ENCODE data around the gene CTDSP2.
"Not testable (repeated sequence)": the region's sequence is repeated elsewhere in the genome, so short reads cannot be mapped to it uniquely, and the experiment has no call there.

The CTDSP2 gene

DNA sequence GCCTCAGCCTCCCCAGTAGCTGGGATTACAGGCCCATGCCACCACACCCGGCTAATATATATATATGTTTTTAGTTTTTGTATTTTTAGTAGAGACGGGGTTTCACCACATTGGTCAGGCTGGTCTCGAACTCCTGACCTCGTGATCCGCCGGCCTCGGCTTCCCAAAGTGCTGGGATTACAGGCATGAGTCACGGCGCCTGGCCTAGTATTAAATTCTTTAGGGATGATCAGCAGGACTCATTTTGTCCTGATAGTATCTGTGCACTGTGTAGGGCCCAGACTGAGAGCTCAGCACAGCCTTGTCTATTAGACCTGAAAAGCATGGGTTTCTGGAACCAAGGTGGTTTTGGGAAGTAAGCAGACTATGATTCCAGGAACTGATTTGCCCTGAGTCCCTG lies 34.5 kb upstream of the CTDSP2 start:
- DNase-seq = not testable (repeated sequence)

DNA sequence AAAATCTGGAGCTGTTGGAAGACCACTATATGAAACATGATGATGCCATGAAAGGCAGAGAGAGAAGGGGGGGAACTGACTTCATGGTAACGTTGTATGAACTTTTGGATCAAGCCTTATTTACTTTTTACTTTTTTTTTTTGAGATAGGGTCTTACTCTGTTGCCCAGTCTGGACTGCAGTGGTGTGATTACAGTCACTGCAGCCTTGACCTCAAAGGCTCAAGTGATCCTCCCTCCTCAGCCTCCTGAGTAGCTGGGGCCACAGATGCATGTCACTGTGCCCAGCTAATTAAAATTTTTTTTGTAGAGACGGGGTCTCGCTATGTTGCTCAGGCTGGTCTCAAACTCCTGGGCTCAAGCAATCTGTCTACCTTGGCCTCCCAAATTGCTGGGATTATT lies 31.3 kb upstream of the CTDSP2 start:
- DNase-seq = no peak

DNA sequence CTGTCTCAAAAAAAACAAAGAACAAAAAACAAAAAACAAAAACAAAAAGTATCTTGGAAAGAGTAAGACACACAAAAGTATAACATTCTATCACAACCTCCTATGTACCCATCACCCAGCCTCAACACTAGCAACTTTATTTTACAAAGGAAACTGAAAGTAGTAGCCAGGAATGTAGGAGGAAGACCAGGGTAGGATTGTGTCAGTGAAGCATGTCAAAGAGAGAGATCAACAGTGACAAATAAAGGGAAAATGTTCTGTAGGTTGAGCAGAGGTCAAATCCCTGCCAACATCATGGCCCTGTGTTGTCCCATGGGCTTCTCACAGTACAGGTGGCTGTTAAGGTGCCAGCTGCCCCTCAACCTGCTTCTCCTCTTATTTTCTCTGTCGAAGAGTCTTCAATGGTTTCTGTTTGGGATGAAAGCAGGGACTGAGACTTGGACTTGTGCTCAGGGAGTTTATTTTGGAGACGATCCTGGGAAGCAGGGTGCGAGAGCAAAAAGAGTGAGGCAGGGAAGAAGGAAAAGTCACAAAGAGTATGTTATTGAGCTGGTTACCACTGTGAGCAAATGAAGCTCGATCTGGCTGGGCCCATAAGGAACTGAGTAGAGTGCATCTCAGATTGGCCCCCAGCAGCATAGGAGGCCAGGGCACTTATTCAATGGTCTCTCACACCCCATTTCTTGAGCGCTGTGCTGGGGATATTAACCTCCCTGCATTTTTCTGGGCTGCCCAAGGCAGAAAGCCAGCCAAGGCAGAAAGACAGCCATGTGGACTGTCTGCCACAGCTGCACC lies 29.4 kb upstream of the CTDSP2 start:
- no peak for DNase-seq

DNA sequence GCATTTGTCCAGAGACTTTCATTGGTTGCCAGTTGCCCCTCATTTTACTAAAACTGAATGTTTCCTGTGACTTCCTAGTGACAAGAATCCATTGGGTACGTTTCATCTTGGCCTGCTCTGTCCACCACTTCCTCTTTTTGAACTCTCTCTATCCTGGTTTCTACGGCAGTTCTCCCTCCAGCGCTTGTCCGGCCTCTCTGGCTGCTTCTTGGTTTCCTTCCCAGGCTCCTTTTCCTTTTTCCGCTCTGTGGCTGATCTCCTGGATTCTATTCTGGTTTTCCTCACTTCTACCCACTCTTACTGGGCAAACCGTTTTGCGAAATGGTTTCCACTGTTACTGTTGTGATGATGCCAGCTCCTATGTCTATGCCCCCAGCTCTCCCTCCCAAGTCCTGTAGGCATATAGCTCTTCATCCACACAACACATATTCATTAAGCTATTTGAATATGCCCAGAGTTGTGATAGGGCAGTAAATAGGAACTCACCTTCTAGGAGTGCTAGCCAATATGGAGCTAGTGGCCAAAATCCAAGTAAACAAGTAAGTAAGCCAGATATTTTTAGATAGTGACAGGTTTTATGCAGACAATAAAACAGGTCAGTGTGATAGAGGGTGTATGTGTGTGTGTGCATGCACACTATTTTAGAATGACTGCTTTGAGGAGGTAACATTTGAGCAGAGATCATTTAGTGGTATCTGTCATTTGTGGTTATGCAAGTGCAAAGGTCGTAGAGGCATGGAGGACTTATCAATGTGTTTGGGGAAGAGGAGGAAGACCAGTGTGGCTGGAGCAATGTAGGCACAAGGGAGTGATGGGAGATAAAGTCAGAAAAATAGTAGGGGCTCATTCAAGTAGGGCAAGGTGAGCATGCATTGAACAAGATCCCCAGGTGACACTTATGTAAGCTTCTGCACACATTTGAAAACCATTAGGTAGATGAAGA lies 27.9 kb upstream of the CTDSP2 start:
- no peak for DNase-seq

DNA sequence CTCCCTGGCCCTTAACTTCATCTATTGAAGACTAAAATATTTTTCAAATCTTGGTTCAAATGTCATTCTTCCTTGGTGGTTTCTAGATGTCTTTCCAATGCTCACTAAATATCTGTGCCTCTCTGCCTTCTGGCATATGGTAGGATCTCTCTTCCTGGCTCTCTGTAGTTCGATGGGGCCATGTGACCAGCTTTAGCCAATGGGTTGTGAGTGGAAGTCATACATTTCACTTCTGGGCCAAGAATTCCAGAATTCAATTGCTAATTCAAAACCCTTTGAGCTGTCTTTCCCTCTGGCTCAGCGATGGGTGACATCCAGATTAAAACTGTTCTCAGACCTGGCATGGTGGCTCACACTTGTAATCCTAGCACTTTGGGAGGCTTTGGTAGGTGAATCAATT lies 25.8 kb upstream of the CTDSP2 start:
- no peak for DNase-seq

DNA sequence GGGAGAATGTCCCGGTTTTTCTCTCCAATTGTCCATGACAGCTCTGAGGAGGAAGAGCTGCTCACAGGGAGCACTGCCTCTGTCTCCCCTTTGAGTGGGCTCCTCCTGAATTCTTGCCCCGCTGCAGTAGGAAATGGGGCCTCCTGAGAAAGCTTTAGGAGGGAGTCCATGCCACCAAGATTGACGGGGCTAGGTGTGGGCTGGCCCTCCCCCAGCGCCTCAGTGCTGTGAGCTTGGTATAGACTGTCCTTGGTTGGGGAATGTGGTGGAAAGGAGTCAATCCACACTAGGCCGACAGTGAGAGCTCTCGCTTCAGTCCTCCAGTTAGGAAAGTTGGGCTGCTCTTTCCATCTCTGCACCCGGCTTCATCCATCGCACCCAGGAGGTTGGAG lies 23.4 kb upstream of the CTDSP2 start:
- no peak for DNase-seq

DNA sequence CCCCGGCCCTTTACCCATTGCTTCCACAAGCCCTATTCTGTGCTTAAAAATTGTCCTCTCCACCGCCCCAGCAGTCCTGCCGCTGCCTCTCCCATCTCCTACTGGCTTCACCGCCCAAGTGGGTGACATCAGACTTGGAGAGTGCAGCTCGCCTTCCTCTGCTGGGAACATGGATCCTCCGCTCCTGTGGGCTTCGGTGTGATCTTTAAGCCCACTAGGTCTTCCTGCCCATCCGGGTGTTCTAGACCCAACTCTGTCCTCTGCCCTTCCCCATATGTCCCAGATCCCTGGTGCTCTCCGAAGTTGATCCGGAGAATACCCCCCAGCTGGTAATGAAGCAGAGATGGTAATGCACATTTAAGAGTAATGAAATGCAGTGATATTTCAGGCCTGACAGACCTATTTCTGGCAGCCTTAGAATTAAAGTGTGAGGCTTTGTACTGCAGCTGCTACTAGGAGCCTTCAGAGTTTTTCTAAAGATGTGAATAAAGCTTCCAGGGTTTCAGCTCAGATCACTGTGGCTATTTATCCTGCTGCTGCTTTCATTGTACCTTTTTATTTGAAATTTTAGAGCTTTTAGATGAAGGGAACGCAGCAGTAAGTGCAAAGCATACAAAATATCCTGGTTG lies 22.9 kb upstream of the CTDSP2 start:
- DNase-seq = no peak

DNA sequence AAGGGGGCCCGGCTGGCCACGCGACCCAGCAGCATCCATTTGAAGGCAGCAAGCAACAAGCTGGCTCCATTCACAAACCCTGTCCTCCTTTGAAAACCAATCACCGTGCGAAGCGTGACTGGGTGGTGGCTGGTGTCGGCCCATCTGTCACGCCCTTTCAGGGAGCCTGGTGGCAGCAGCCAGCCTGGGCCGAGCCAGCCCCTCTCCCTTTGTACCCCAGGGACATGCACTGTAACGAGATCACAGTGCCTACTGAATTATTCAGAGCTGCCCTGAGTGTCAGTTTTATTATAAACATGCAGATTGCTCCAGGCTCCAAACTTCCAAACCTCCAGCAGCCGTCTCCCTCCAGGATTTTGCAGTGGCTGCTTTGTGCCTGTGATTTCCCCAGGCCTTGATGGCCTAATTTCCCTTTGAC lies 22.3 kb upstream of the CTDSP2 start:
- no peak for DNase-seq

DNA sequence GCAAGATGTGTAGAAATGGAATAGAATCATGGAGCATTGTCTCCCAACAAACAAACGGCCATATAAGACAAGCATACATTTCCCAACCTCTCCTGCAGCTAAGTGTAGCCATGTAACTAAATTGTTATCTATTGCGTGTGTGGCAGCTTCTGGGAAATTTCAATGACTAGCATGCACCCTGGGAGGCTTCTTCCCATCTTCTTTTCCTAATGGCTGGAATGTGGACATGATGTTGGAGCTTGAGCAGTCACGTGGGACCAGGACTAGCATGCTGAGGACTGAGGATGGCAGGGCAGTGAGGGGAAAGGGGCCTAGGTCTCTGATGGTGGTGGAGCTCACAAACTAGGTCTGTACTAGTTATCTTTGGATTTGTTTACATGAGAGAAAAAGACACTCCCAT lies 21.7 kb upstream of the CTDSP2 start:
- DNase-seq = no peak

DNA sequence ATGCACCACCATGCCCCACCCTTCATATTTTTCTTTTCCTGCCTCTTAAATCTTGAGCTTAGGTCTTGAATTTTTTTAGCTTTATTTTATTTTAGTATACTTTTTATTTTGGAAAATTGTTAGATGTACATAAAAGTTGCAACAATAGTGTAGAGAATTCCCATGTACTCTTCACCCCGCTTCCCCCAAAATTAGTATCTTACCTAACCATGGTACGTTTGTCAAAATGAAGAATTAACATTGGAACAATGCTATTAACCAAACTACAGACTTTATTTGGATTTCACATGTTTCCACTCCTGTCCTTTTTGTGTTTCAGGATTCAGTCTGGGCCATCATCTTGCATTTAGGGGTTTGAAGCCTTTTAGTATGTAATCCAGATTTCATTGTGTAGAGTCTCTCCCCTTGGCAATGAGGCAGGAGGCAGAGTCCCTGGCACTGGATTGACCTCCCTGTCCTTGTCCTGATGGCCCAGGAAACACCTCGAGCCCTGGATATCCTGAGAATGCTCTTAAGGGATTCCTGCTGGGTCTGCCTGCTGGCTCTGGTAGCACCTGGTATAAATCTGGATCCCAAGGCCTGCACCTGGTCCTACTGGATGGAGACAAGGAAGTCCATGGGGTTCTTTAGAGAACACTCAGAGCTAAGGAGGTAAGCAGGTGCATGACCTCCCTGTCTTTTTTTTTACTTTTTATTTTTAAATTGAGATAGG lies 19.9 kb upstream of the CTDSP2 start:
- DNase-seq = no peak

DNA sequence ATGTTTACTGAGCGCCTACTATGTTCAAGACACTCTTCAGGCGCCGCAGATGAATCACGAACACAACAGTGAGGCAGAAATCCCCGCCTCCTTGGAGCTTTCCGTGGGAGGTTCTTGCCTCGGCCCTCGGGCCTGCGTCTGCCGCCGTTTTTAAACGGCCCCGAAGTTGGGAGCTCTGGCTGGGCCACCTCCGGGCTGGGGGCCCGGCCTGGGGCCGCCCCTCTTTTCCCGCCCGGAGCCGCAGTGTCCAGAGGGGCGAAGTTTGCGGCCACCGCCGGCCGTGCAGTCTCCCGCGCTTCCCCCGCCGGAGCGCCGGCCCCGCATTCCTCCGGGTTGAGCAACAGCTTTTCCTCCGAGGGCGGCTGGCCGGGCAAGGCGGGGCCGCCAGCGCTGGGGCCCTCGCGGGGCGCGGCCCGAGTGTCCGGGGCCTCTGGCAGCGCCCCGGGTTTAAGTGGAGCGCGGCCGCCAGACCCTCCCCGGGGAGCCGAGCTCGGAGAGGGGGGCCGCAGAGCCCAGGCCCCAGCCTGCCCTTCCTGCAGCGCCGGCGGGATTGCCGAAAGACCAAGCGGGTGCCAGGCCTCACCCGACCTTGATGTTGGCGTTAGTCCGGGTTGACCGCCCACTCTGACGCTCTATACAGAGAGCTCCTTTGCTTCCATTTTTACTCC lies 18.7 kb upstream of the CTDSP2 start:
- DNase-seq = no peak

DNA sequence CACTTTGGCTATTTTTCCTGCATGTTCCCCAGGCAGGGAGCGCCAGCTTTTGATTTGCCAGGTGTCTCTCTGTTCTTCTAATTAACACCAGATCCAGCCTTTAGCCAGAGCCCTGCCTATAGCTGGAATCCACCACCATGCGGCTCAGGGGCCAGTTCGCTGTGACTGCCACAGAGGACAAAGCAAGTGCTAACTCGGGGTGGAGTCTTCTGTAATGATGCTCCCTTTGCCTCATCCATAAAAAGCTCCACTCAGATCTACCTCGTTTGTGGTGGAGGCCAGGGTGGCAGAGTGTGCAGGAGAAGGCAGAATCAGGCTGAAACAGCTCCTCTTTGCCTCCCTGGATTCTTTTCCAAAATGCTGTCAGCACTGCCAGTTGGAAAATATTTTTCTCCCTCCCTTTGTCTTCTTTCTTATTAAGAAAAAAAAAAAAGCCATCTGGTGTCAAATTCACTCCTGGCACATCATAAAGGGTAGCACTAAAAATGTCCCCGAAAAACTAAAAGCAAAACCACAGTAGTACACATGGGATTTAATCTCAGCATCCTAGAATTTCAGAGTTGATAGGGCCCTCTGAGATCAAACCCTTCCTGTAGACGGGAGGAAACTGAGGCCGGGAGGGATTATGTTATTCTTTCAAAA lies 18.0 kb upstream of the CTDSP2 start:
- DNase-seq = no peak

DNA sequence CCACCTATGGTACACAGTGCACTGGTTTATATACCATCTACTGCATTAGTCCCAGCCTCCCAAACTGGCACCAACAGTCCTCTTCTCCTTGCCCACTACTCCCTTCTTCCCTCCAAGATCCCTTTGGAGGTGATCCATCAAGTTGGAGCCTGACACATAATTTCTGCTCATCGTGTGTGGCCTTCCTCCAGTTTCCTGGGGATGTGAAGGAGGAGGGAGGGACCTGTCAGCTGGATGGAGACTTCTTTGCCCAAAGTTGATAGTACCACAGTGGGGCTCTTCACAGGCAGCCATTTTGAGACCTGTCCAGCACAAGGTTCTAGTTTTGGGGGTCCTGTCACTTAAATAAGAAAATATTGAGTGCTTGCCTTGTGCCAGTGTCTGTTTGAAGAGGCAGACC lies 17.1 kb upstream of the CTDSP2 start:
- no peak for DNase-seq

DNA sequence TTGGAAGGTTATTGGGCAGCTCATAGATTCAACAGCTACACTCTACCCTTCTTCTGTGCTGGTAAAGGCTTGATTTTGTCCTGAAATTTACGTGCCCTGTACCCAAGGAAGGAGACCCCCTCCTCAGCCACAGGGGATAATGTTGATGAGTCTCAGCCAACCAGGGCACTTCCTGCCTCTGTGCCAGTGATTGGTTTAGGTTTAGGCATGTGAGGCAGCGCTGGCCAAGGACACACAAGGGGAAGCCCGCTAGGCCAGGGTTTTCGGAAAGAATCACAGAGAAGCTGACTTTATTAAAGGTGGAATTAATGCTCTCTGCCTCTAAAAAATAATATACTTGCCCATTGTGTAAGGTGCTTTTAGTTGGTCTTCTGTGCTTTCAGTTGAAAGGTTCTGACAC lies 15.4 kb upstream of the CTDSP2 start:
- DNase-seq = no peak

DNA sequence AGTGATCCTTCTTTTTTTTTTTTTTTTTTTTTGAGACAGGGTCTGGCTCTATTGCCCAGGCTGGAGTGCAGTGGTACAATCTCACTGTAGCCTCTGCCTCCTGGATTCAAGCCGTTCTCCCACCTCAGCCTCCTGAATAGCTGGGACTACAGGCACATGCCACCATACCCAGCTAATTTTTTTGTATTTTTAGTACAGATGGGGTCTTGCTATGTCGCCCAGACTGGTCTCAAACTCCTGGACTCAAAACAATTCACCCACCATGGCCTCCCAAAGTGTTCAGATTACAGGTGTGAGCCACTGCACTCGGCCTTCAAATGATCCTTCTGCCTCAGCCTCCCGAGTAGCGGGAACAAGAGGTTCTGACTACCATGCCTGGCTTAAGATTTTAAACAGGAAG lies 14.4 kb upstream of the CTDSP2 start:
- DNase-seq = not testable (repeated sequence)

DNA sequence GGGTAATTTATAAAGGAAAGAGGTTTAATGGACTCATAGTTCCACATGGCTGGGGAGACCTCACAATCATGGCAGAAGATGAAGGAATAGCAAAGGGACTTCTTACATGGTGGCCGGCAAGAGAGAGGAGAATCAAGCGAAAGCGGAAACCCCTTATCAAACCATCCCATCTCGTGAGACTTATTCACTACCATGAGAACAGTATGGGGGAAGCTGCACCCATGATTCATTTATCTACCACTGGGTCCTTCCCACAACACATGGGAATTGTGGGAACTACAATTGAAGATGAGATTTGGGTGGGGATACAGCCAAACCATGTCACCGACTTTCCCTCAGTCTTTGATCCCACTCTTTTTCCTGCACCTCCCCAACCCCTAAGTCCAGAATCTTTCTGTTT lies 12.6 kb upstream of the CTDSP2 start:
- DNase-seq = no peak

DNA sequence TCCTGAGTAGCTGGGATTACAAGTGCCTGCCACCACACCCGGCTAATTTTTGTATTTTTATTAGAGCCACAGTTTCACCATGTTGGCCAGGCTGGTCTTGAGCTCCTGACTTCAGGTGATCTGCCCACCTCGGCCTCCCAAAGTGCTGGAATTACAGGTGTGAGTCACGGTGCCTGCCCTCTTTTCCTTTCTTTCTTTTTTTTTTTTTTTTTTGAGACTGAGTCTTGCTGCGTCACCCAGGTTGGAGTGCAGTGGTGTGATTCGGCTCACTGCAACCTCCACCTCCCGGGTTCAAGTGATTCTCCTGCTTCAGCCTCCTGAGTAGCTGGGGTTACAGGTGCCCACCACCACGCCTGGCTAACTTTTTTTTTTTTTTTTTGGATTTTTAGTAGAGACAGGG lies 11.6 kb upstream of the CTDSP2 start:
- DNase-seq = not testable (repeated sequence)

DNA sequence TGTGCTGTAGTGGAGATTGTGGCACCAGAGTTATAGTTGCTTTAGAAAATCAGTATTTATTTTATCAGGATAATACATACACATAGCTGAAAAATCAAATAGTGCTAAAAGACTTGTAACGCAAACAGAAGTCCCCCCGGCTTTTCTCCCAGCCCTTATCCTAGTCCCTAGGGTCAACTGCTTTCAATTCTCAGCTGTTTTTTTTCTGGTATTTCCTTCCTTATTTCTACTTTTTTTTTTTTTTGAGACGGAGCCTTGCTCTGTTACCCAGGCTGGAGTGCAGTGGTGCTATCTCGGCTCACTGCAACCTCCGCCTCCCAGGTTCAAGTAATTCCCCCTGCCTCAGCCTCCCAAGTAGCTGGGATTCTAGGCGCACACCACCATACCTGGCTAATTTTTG lies 8.4 kb upstream of the CTDSP2 start:
- DNase-seq = no peak

DNA sequence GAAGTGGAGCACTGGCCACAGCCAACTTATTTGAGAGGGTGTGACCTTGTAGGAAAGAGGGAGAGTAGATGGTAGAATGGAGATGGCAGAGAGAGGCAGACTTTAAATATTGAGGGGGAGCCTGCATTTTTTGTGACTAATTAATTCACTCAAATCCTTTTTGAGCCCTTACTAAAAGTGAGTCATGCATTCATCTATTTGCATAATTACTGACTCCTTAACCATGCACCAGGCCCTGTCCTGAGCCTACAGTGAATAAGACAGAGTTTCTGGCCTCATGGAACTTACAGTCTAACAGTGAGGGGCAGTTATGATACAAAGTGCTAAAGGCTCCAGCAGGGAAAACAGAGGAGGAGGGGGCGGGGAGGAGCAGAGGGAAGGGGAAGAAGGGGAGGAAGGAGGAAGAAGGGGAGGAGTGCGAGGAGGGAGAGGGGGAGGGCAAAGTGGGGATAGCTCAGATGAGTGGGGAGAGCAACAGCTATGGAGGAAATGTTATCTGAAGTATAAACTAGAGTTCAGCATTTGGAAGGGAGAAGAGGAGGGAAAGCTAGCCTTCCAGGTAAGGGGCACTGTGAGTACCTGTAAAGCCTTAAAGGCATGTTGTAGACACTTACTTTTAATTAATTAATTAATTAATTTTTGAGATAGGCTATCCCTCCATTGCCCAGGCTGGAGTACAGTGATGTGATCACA lies 7.5 kb upstream of the CTDSP2 start:
- DNase-seq = no peak

DNA sequence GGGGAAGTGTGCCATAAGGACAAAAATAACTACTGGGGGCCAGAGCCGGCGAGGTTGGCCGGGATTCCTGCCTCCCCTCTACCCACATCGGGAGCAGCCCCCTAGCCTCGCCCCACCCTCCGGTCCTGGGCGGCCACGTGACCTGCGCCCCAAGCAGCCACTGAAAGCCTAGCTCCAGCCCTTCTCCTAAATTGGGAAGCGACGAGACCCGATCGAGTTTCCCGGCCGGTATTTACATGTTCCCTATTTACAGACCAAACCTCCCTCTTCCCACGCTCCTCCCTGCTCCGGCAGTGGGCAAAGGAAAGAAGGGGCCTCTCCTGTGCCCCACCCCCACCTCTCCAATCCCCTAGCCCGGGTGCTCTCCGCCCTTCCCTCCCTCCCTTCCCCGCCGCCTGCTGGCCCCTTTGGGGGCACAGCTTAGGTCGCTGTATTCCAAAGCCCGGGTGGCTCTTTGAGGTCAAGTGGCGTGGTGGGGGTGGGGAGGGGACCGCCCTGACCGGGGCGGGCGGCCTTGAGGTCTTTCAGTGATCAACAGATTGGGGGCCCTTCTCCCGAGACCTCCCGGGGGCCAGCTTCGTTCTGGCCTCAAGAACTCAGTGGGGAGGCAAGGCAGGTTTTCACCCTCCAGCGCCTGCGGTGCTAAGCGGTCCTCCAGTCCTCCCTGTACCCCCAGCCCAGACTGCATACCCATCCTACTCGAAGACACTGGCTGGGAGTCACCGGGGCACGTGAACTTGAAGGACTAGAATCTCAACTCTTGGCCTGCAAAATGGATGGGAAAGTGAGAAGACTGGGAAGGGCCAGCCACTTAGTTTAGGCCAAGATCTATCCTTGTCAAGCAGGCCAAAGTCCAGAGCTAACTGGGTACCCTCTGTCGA lies 6.3 kb upstream of the CTDSP2 start:
- DNase-seq = no peak

Measured in SIG-M5 (cell line).